GOT3 (cell line): ENCODE data around the gene ZNF813.
A peak's percentile ranks its signal among the peaks of the same experiment; 100 is the strongest.

Source experiments
- DNase-seq: peaks from one replicate; lab custom pipeline; 2025; ENCODE audit warnings: mixed read lengths; lab: John Stamatoyannopoulos, UW

ZNF813 gene

GRCh38 chr19:53520547-53521372 lies 53.2 kb downstream of the ZNF813 start:
- DNase-seq: peak; percentile 79

- DNase-seq: no peak
Observed at GRCh38 chr19:53521373-53522202, 54.1 kb downstream of the ZNF813 start.

- no peak for DNase-seq
Observed at GRCh38 chr19:53525922-53526321, 58.4 kb downstream of the ZNF813 start.

GRCh38 chr19:53530622-53531021 lies 63.1 kb downstream of the ZNF813 start:
- DNase-seq: no peak

GRCh38 chr19:53531457-53531856 lies 63.9 kb downstream of the ZNF813 start:
- DNase-seq: no peak

- no peak for DNase-seq
Observed at GRCh38 chr19:53532362-53532761, 64.8 kb downstream of the ZNF813 start.

- DNase-seq: no peak
Observed at GRCh38 chr19:53536225-53536548, 68.7 kb downstream of the ZNF813 start.

- DNase-seq: no peak
Observed at GRCh38 chr19:53537121-53537520, 69.6 kb downstream of the ZNF813 start.

GRCh38 chr19:53537521-53538377 lies 70.2 kb downstream of the ZNF813 start, which contains the start of gene ZNF331:
Gene ZNF331, plus strand, starts transcription at chr19:53538145. Its CDS starts 31,232 bp downstream, at chr19:53569377.
- peak; percentile 36 for DNase-seq

GRCh38 chr19:53538378-53539109 lies 71.0 kb downstream of the ZNF813 start:
- no peak for DNase-seq

GRCh38 chr19:53540091-53540490 lies 72.6 kb downstream of the ZNF813 start:
- DNase-seq: no peak

GRCh38 chr19:53541971-53542370 lies 74.4 kb downstream of the ZNF813 start:
- DNase-seq: no peak

GRCh38 chr19:53545271-53546065 lies 77.9 kb downstream of the ZNF813 start:
- no peak for DNase-seq
